ENCODE results near the gene HSD11B1L. TPM values are rescaled to one million over a fixed set of nuclear protein-coding genes. Genes with fewer than 3 reads are reported as not detected.
A peak's percentile ranks its signal among the peaks of the same experiment; 100 is the strongest.

HSD11B1L gene
- total and polyA plus RNA-seq, 5 experiments from 2014 or later, result 2.8 to 6.0 (median 5.5) TPM

DNA sequence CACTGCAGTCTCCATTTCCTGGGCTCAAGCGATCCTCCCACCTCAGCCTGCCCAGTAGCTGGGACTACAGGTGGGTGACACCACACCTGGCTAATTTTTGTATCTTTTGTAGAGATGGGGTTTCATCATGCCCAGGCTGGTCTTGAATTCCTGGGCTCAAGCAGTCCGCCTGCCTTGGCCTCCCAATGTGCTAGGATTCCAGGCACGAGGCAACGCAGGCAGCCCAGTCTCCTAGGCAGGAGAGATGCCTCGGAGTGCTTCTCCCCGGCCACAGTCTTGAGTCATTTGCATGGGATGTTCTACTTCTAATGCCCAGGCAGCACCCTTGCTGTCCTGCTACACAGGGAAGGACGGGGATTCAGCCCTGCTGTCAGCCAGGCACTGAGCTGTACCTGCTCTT, 9.2 kb upstream of the HSD11B1L start:
- H3K27me3 Mint-ChIP-seq, result no peaks in the 10 kb centered on the region
- peaks cover 0 to 2% (median 0%) of the 10 kb centered on the region in 9 donors for H3K9me3 Mint-ChIP-seq
- H3K36me3 Mint-ChIP-seq, result peaks cover 0 to 35% (median 5%) of the 10 kb centered on the region in 3 donors
- POLR2A ChIA-PET, result interaction anchor here (0.7 kb wide), 1 partner anchor 15 kb away, joined by 3 read pairs; no protein-coding TSS in a partner anchor
- ATAC-seq (no peak), DNase-seq (peak in 1 of 10 donors; percentile 53)
- no peak overlapping the region for H3K4me3 Mint-ChIP-seq
- H3K27ac Mint-ChIP-seq, result peak overlapping the region in 3 of 10 donors; percentile 53 to 81 (median 64)
- peaks cover 0 to 9% (median 3%) of the 10 kb centered on the region in 4 donors for H3K4me1 Mint-ChIP-seq

DNA sequence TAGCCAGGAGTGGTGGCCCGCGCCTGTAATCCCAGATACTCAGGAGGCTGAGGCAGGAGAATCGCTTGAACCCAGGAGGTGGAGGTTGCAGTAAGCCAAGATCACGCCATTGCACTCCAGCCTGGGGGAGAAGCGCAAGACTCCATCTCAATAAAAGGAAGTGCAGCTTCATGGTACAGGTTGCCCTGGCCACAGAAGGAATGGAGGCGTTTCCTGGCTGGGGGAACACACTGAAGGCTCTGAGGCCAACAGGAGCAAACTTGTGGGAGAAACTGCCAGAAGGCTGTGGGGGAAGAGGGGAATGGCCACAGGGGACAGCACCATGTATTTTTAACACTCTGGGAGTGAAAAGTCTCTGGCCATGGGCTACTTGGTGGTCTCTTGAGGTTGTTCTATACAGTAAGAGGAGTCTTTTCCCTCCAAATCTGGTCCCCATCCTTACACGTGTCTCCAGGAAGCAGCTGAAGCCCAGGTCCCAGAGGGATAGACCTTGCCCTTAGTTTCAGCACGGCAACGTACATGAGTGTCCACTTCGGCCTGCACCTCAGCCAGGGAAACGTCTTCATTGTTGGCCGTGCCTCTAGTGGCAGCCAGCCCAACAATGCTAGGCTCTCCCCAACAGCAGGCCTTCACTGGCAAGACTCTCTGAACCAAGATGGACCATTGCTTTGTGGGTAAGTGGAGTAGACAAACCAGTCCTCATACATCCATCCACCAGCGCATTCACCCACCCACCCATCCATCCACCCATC, 7.9 kb upstream of the HSD11B1L start:
- ATAC-seq (no peak), DNase-seq (peak in 1 of 10 donors; percentile 46)
- peak overlapping the region in 2 of 10 donors; percentile 53 to 75 for H3K27ac Mint-ChIP-seq
- H3K4me3 Mint-ChIP-seq, result no peak overlapping the region
- H3K9me3 Mint-ChIP-seq, result no peaks in the 10 kb centered on the region
- H3K4me1 Mint-ChIP-seq, result peaks cover 0 to 7% (median 3%) of the 10 kb centered on the region in 4 donors
- POLR2A ChIA-PET, result interaction anchor here (0.6 kb wide), 1 partner anchor 1817 kb away, joined by 3 read pairs; no protein-coding TSS in a partner anchor
- H3K36me3 Mint-ChIP-seq, result peaks cover 0 to 22% (median 0%) of the 10 kb centered on the region in 3 donors
- H3K27me3 Mint-ChIP-seq, result no peaks in the 10 kb centered on the region

DNA sequence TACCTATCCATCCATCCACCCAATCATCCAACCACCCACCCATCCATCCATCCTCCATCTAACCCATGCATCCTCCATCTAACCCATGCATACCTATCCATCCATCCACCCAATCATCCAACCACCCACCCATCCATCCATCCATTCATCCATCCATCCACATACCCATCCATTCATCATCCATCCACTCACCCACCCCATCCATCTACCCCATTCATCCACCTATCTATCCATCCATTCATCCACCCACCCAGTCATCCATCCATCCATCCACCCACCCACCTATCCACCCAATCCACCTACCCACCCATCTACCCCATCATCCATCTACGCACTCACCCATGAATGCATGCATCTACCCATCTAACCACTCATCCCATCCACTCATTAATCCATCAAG, 7.1 kb upstream of the HSD11B1L start:
- Mint-ChIP-seq H3K27ac (no peak overlapping the region), H3K27me3 (no peaks in the 10 kb centered on the region), H3K36me3 (peaks cover 0 to 15% (median 0%) of the 10 kb centered on the region in 3 donors), H3K9me3 (no peaks in the 10 kb centered on the region), H3K4me3 (no peak overlapping the region), H3K4me1 (peaks cover 0 to 7% (median 3%) of the 10 kb centered on the region in 4 donors)
- POLR2A ChIA-PET, result interaction anchor here (0.7 kb wide), 1 partner anchor 1615 kb away, joined by 6 read pairs; no protein-coding TSS in a partner anchor
- ATAC-seq (no peak), DNase-seq (no peak)

DNA sequence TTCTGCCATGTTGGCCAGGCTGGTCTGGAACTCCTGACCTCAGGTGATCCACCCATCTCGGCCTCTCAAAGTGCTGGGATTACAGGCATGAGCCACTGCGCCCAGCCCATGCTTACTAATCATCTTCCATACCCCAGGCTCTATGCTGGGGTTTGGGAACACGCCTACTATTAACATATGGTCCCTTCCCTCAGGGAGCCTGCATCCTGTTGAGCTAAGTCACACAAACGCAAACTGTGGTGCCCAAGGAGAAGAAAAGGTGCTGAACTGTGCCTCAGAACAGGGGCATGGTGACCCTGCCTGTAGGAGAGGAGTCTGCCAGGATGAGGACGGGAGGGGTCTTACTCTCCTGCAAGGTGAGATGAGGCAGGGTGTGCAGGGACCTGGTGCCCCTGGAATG, 6.1 kb upstream of the HSD11B1L start:
- POLR2A ChIA-PET, result interaction anchor here (0.5 to 1.1 kb wide), 3 partner anchors 52 to 1616 kb away, joined by 3 to 6 read pairs (median 3); partner anchors contain the start of genes SAFB and SAFB2
- Mint-ChIP-seq H3K27ac (peak overlapping the region in 1 of 10 donors; percentile 79), H3K4me1 (peaks cover 6 to 17% (median 10%) of the 10 kb centered on the region in 4 donors), H3K27me3 (no peaks in the 10 kb centered on the region), H3K4me3 (no peak overlapping the region), H3K36me3 (peaks cover 0 to 6% (median 0%) of the 10 kb centered on the region in 3 donors), H3K9me3 (no peaks in the 10 kb centered on the region)
- ATAC-seq, result no peak
- no peak for DNase-seq

DNA sequence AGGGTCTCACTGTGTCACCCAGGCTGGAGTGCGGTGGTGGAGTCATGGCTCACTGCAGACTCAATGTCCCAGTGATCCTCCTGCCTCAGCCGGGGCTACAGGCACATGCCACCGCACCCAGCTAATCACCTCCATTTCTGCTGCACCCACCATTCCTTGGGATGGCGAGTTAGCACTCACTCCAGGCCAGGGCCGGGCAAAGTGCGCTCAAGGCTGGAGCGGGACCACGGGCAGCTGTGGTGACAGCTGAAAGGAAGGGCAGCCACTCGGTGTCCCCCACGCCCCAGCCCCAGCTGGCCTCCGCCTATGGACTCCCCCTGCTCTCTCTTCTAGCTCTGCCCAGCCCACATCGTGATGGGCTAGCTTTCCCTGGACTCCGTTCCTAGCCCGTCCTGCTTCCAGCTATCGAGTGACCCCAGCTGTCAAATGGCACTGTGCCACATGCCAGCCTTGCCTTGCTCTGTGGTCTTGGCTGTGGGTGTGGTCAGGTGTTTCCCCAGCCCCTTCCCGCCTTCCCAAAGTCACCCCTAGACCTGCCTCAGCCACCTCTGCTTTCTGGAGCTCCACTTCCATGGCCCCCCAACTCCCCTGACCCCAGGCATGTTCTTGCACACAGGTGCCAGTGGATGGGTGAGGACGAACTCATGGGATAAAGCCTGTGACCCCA, 4.6 kb upstream of the HSD11B1L start:
- POLR2A ChIA-PET, result interaction anchor here (0.6 to 1.0 kb wide), 3 partner anchors 13 to 44 kb away, joined by 4 read pairs; partner anchors contain the start of genes CATSPERD, LONP1 and RPL36
- H3K27me3 Mint-ChIP-seq, result peaks cover 0 to 3% (median 0%) of the 10 kb centered on the region in 5 donors
- ATAC-seq, result no peak
- DNase-seq, result no peak
- H3K4me3 Mint-ChIP-seq, result peak overlapping the region in 1 of 10 donors; percentile 2
- H3K27ac Mint-ChIP-seq, result peak overlapping the region in 2 of 10 donors; percentile 33 to 90
- H3K36me3 Mint-ChIP-seq, result no peaks in the 10 kb centered on the region
- H3K4me1 Mint-ChIP-seq, result peaks cover 12 to 26% (median 19%) of the 10 kb centered on the region in 4 donors
- no peaks in the 10 kb centered on the region for H3K9me3 Mint-ChIP-seq

DNA sequence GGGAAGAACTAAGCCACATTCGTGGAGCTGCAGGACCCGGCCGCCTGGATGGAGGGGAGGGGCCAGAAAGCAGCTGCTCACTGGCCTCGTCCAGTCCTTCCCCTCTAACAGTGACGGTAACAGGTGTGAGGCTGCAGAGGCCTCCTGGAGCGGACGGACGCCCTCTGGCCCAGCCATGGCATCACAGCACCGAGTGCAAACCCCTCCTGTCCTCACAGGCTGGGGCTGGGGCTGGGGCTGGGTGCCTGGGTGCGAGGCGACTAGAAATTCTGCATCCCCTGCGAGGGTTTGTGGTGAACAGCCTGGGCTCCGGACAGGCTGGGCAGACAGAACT, 4.1 kb upstream of the HSD11B1L start:
- peaks cover 0 to 3% (median 0%) of the 10 kb centered on the region in 5 donors for H3K27me3 Mint-ChIP-seq
- H3K4me3 Mint-ChIP-seq, result no peak overlapping the region
- no peaks in the 10 kb centered on the region for H3K9me3 Mint-ChIP-seq
- H3K36me3 Mint-ChIP-seq, result no peaks in the 10 kb centered on the region
- H3K4me1 Mint-ChIP-seq, result peaks cover 16 to 31% (median 24%) of the 10 kb centered on the region in 4 donors
- no peak for DNase-seq
- POLR2A ChIA-PET, result interaction anchor here (0.6 to 1.0 kb wide), 3 partner anchors 13 to 44 kb away, joined by 4 read pairs; partner anchors contain the start of genes CATSPERD, LONP1 and RPL36
- no peak overlapping the region for H3K27ac Mint-ChIP-seq
- ATAC-seq, result no peak

DNA sequence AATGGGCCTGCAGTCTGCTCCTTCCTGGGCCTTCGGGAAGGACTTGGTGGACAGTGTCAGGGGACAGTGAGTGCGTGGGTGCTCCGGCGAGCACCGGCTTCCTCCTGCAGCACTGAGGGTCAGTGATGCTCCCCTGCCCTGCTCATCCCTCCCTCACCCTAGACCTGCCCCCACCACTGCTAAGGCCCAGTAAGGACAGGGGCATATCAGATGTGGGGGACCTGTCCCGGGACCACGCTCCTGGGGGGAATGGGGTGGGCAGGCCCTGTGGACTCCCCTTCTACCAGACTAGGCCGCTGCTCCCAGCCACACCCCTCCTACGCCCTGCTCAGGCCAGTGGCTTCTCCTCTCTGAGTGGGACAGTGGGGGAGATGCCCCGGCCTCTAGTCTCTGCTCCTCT, 3.7 kb upstream of the HSD11B1L start:
- H3K36me3 Mint-ChIP-seq, result no peaks in the 10 kb centered on the region
- ATAC-seq, result no peak
- POLR2A ChIA-PET, result interaction anchor here (0.9 to 1.0 kb wide), 2 partner anchors 13 to 43 kb away, joined by 4 read pairs; partner anchors contain the start of genes CATSPERD, LONP1 and RPL36
- H3K27ac Mint-ChIP-seq, result peak overlapping the region in 1 of 10 donors; percentile 37
- H3K27me3 Mint-ChIP-seq, result peaks cover 0 to 3% (median 0%) of the 10 kb centered on the region in 5 donors
- H3K4me3 Mint-ChIP-seq, result no peak overlapping the region
- no peak for DNase-seq
- H3K9me3 Mint-ChIP-seq, result no peaks in the 10 kb centered on the region
- H3K4me1 Mint-ChIP-seq, result peaks cover 16 to 35% (median 28%) of the 10 kb centered on the region in 4 donors

DNA sequence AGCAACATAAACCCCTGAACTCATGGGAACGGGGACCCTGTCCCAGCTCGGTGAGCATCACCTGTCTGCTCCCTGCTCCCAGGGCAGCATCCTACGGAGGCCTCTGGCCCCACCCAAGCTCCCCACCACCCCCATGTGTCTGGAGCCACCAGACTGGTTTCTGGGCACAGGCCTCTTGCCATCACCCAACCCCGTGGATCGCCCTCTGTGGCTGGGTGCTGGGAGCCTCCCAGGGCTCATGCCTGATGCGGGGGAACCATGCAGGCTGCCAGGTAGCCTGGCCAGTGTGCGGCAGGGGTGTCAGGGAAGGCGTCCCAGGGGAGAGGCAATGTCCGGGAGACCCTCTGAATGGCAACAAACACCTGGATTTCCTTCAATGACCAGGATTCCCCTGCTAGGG, 3.2 kb upstream of the HSD11B1L start:
- POLR2A ChIA-PET, result interaction anchor here (1.0 kb wide), 1 partner anchor 43 kb away, joined by 4 read pairs; the partner anchor contains the start of genes CATSPERD and LONP1
- DNase-seq, result no peak

DNA sequence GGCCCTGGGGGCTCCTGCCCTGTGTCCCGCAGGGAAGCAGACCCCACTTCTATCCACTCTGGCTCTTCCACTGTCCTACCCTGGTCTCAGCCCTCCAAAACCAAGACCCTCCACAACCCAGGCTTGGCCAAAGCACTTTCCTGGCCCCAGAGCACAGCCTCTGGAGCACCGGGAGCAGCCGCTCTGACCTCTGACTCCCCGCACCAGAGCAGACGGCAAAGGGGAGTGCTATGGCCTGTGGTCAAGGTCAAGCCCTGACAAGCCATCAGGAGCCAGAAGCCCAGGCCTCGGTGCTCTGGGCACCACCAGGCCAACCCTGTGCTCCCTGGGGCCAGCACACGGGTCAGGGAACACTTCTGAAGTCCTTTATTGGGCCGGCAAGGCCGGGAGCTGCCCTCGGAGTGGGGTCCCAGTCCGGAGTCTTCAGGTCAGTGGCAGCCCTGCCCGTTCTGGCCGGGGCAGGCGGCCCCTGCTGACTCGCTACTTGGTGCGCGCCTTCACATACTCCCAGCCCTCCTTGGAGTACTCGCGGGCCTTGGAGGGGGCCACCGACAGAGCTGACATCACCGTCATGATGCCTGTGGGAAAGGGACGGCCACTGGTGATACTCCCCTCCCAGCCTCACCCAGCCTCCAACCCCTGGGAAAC, 2.6 kb upstream of the HSD11B1L start:
- Mint-ChIP-seq H3K36me3 (no peaks in the 10 kb centered on the region), H3K4me3 (peak overlapping the region in 2 of 10 donors; percentile 3 to 26), H3K4me1 (peaks cover 18 to 36% (median 29%) of the 10 kb centered on the region in 4 donors), H3K27ac (no peak overlapping the region), H3K9me3 (no peaks in the 10 kb centered on the region), H3K27me3 (peaks cover 0 to 3% (median 0%) of the 10 kb centered on the region in 5 donors)
- DNase-seq (no peak), ATAC-seq (no peak)
- POLR2A ChIA-PET, result interaction anchor here (0.5 kb wide), 2 partner anchors 21 to 81 kb away, joined by 3 to 4 read pairs; no protein-coding TSS in a partner anchor

More for the DNA sequence above, 3.2 kb upstream of the HSD11B1L start:
- ATAC-seq, result no peak
- H3K36me3 Mint-ChIP-seq, result no peaks in the 10 kb centered on the region
- H3K27ac Mint-ChIP-seq, result no peak overlapping the region
- H3K4me1 Mint-ChIP-seq, result peaks cover 16 to 38% (median 30%) of the 10 kb centered on the region in 4 donors
- peaks cover 0 to 3% (median 0%) of the 10 kb centered on the region in 5 donors for H3K27me3 Mint-ChIP-seq
- H3K4me3 Mint-ChIP-seq, result peak overlapping the region in 1 of 10 donors; percentile 37
- no peaks in the 10 kb centered on the region for H3K9me3 Mint-ChIP-seq

DNA sequence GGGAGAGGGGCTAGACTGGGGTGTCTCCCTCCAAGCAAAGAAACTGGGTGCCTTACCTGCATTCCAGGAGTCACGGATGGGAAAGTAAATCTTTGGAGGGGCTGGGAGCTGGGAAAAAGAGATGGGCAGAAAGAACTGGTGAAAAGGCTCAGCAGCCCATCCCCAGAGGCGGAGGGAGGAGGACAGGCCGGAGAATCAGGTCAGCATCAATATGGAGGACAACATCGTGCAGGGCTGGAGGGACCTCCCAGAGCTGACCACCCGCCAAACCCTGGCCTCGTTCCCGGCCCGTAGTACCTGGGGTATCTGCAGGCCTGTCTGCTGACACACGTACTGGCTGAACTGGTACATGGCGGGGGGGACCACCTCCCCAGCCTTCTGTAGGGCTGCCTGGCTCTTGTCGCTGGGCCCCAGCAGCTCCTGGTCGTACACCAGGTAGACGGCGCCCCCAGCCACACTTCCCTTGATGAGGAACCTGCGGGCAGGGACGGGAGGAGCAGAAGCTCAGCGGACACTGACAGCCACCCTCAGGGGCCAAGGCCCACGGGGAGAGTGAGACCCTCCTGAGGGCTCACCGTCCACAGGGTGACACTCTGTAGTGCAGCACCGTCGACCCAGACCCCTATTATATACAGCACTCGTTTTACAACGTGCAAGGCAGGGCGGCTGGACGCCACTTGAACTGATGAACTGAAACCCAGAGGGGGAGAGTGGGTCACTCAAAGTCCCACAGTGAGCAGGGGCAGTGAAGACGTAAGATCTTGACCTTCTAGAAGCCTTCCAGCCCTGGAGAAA, 1.3 kb upstream of the HSD11B1L start:
- ATAC-seq (no peak), DNase-seq (no peak)
- Mint-ChIP-seq H3K4me3 (peak overlapping the region; percentile 86 to 97 (median 92)), H3K4me1 (peaks cover 18 to 36% (median 29%) of the 10 kb centered on the region in 4 donors), H3K27me3 (peaks cover 0 to 3% (median 0%) of the 10 kb centered on the region in 5 donors), H3K36me3 (no peaks in the 10 kb centered on the region), H3K27ac (peak overlapping the region; percentile 93 to 100 (median 99)), H3K9me3 (no peaks in the 10 kb centered on the region)
- POLR2A ChIA-PET, result interaction anchor here (1.5 to 2.9 kb wide), 3 partner anchors 11 to 57 kb away, joined by 6 to 15 read pairs (median 6); partner anchors contain the start of genes CATSPERD, LONP1, RPL36 and SAFB

DNA sequence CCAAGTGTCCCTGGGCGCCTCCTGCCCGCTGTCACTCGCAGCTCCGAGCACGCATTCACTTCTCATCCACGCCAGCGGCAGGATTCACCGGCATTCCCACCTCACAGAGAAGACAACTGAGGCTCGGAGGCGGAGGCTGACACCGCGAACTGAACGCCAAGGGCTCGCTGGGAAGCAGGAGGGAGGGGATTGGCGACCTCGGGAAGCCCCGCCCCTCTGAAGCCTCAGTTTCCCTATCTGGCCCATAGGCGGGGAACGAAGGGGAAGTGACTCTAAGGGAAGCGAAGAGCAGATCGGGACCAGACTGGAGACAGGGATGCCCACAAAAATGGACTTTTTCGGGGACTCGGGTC, 767 bp upstream of the HSD11B1L start:
- POLR2A ChIA-PET, result interaction anchor here (1.5 to 2.9 kb wide), 3 partner anchors 10 to 57 kb away, joined by 6 to 15 read pairs (median 6); partner anchors contain the start of genes CATSPERD, LONP1, RPL36 and SAFB
- no peak for ATAC-seq
- no peak for DNase-seq
- peak overlapping the region; percentile 93 to 100 (median 99) for H3K27ac Mint-ChIP-seq
- H3K4me3 Mint-ChIP-seq, result peak overlapping the region; percentile 86 to 97 (median 92)
- no peaks in the 10 kb centered on the region for H3K36me3 Mint-ChIP-seq
- no peaks in the 10 kb centered on the region for H3K9me3 Mint-ChIP-seq
- peaks cover 0 to 3% (median 0%) of the 10 kb centered on the region in 5 donors for H3K27me3 Mint-ChIP-seq
- peaks cover 18 to 36% (median 29%) of the 10 kb centered on the region in 4 donors for H3K4me1 Mint-ChIP-seq
